Measurements from ENCODE around the gene DTX4.

The DTX4 gene

DNA sequence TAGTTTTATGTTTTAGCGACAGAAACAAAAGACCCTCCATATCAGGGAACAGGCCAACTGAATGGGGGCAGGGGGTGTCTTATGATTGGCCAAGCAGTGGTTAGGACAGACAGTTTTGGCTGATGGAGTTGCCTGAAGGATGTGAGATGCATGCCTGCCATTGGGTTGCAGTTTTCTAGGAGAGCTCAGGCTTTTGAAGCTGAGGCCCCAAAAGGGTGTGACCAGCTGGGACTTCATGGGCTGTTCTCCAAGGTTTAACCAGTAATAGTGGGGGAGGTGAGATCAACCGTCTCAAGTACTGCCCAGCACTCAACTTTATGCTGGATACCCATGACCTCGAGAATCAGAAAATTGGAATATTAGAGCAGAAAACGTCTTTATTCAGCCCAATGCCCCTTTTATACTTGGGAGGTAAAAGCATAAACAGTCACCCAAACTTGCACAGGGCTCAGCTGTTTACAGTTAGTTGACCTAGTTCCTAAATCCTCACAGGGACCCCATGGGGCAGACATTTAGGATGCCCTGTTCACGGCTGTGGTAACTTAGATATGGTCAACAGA is 13.5 kb downstream of the DTX4 start:
- Histone ChIP-seq H3K9ac (ENCODE audit: low read length) (no peak overlapping the region), H3K4me3 (ENCODE audit: low read length) (no peak overlapping the region), H3K9me3 (ENCODE audit: control insufficient read depth, low read depth, low read length) (no peaks in the 10 kb centered on the region), H3K27me3 (ENCODE audit: control insufficient read depth, insufficient read depth, low read length) (no peaks in the 10 kb centered on the region), H3K27ac (ENCODE audit: low read length) (no peak overlapping the region), H3K4me1 (ENCODE audit: control insufficient read depth, low read depth, low read length) (peaks cover 10% of the 10 kb centered on the region), H3K36me3 (ENCODE audit: control insufficient read depth, low read depth, low read length) (peaks cover 24% of the 10 kb centered on the region)

DNA sequence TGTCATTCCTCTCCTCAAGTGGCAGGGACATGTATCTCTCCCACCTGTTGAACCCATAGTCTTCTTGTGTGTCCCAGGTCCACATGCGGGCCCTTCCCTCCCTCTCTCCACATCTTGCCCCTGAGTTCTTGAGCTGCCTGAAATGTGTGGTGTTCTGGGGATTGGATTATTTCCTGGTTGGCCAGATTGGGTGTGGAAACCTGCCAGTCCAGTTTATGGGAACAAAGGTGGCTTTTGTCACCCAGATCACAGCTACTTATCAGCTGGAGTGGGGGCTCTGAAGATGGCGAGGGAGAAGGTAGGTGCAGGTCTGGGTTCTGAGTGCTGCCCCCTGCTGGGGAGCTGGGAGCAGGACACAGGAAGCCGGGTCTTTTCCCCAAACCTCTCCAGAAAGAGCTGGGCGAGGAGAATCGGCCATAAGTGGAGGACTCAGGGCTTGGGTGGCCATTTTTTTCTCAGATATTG is 14.2 kb downstream of the DTX4 start:
- peaks cover 10% of the 10 kb centered on the region for H3K4me1 ChIP-seq (ENCODE audit: control insufficient read depth, low read depth, low read length)
- H3K9ac ChIP-seq (ENCODE audit: low read length): no peak overlapping the region
- no peaks in the 10 kb centered on the region for H3K9me3 ChIP-seq (ENCODE audit: control insufficient read depth, low read depth, low read length)
- no peak overlapping the region for H3K27ac ChIP-seq (ENCODE audit: low read length)
- H3K27me3 ChIP-seq (ENCODE audit: control insufficient read depth, insufficient read depth, low read length): no peaks in the 10 kb centered on the region
- H3K36me3 ChIP-seq (ENCODE audit: control insufficient read depth, low read depth, low read length): peaks cover 30% of the 10 kb centered on the region
- H3K4me3 ChIP-seq (ENCODE audit: low read length): no peak overlapping the region

DNA sequence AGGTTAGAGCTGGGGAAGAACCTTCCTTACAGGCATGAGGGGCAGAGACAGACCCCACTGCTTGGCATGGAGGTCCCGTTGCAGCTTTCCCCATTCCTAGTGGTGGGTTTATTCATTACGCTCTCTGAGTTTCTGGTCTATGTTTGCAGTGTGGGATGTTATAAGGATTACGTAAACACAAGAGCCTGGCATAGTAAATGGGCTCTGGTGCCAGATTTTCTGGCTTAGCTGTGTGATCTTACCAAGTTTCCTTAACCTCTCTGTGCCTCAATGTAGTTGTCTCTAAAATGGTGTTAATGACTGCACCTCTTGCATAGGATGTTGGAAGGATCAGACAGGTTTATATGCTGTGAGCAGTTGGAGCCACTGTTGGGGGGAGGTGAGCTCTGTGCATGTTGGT is 15.1 kb downstream of the DTX4 start:
- Histone ChIP-seq H3K9ac (ENCODE audit: low read length) (no peak overlapping the region), H3K27ac (ENCODE audit: low read length) (no peak overlapping the region), H3K9me3 (ENCODE audit: control insufficient read depth, low read depth, low read length) (no peaks in the 10 kb centered on the region), H3K36me3 (ENCODE audit: control insufficient read depth, low read depth, low read length) (peaks cover 39% of the 10 kb centered on the region), H3K27me3 (ENCODE audit: control insufficient read depth, insufficient read depth, low read length) (no peaks in the 10 kb centered on the region), H3K4me3 (ENCODE audit: low read length) (no peak overlapping the region), H3K4me1 (ENCODE audit: control insufficient read depth, low read depth, low read length) (peaks cover 10% of the 10 kb centered on the region)

DNA sequence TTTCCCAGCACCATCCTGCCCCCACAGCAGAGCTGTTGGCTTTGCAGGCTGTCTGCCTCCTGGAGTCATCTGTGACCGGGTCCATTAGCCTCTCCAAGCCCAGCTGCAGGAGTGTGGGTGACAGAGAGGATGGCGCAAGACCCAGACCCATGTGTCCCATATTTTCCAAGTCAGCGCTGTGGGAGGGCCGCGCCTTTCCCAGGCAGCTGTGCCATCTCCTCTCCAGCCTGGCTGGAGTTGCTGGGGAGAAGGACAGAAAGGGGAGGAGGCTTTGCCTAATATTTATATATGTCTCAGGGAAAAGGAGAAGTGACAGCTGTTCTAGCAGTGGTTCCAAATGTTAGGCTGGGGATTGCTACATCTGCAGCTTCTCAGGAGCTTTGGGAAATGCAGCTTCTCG is 15.7 kb downstream of the DTX4 start:
- Histone ChIP-seq H3K27ac (ENCODE audit: low read length) (no peak overlapping the region), H3K4me3 (ENCODE audit: low read length) (no peak overlapping the region), H3K4me1 (ENCODE audit: control insufficient read depth, low read depth, low read length) (peaks cover 10% of the 10 kb centered on the region), H3K36me3 (ENCODE audit: control insufficient read depth, low read depth, low read length) (peaks cover 44% of the 10 kb centered on the region), H3K9ac (ENCODE audit: low read length) (no peak overlapping the region), H3K27me3 (ENCODE audit: control insufficient read depth, insufficient read depth, low read length) (no peaks in the 10 kb centered on the region), H3K9me3 (ENCODE audit: control insufficient read depth, low read depth, low read length) (no peaks in the 10 kb centered on the region)

DNA sequence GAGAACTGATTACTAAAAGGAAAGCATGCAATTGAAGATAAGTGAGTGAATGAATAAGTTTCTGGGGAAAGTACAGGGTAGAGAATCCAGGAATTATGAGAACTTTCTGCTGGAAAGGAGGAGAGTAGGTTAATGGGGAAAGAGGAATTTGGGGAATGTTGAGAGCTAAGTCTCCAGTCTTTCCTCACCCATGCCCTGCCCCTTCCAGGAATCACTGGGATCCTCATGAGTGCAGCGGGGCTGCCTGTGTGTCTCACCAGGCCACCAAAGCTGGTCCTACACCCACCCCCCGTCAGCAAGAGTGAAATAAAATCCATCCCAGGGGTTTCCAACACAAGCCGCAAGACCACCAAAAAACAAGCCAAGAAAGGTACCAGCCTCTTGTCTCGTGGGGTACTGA is 17.0 kb downstream of the DTX4 start:
- Histone ChIP-seq H3K4me1 (ENCODE audit: control insufficient read depth, low read depth, low read length) (peaks cover 10% of the 10 kb centered on the region), H3K9ac (ENCODE audit: low read length) (no peak overlapping the region), H3K27me3 (ENCODE audit: control insufficient read depth, insufficient read depth, low read length) (no peaks in the 10 kb centered on the region), H3K36me3 (ENCODE audit: control insufficient read depth, low read depth, low read length) (peaks cover 47% of the 10 kb centered on the region), H3K9me3 (ENCODE audit: control insufficient read depth, low read depth, low read length) (no peaks in the 10 kb centered on the region), H3K4me3 (ENCODE audit: low read length) (no peak overlapping the region), H3K27ac (ENCODE audit: low read length) (no peak overlapping the region)

DNA sequence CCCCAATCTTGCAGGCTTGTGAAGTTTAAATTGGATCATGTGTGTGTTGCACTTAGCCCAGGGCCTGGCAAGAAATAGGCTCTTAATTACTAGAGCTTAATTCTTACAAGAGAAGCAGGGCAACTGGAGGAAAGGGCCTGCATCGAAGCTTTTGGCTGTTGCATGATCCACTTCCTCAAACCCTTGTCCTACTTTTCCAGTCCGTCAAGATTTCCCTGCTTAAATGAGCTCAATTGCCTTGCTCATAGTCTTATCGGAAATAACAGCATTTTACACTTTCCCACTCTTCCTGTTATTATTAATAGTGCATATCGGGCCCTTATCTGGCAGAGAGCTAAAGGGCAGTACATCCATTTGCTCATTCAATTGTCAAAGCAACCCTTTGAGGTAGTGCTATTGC is 18.1 kb downstream of the DTX4 start:
- no peaks in the 10 kb centered on the region for H3K27me3 ChIP-seq (ENCODE audit: control insufficient read depth, insufficient read depth, low read length)
- H3K4me1 ChIP-seq (ENCODE audit: control insufficient read depth, low read depth, low read length): peaks cover 6% of the 10 kb centered on the region
- peaks cover 54% of the 10 kb centered on the region for H3K36me3 ChIP-seq (ENCODE audit: control insufficient read depth, low read depth, low read length)
- H3K9me3 ChIP-seq (ENCODE audit: control insufficient read depth, low read depth, low read length): no peaks in the 10 kb centered on the region
- H3K27ac ChIP-seq (ENCODE audit: low read length): no peak overlapping the region
- no peak overlapping the region for H3K4me3 ChIP-seq (ENCODE audit: low read length)
- H3K9ac ChIP-seq (ENCODE audit: low read length): no peak overlapping the region

DNA sequence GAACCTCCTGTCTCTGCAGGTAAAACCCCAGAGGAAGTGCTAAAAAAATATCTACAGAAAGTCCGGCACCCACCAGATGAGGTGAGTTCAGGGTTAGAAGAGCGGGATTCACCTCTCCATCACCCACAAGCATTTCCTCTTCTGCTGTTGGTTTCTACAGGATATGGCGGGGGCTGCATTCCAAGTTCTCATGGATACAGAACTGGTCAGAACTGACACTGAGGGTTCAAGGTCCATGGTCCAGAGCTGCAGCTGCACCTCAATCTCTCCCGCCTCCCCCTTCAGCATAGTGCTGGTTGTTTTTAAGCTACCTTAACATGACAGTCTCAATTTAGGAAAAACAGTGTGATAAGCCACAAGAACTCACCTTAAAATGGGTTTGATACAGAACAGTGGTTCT is 19.2 kb downstream of the DTX4 start:
- H3K27me3 ChIP-seq (ENCODE audit: control insufficient read depth, insufficient read depth, low read length): no peaks in the 10 kb centered on the region
- H3K4me1 ChIP-seq (ENCODE audit: control insufficient read depth, low read depth, low read length): no peaks in the 10 kb centered on the region
- peaks cover 64% of the 10 kb centered on the region for H3K36me3 ChIP-seq (ENCODE audit: control insufficient read depth, low read depth, low read length)
- no peak overlapping the region for H3K4me3 ChIP-seq (ENCODE audit: low read length)
- no peak overlapping the region for H3K9ac ChIP-seq (ENCODE audit: low read length)
- H3K9me3 ChIP-seq (ENCODE audit: control insufficient read depth, low read depth, low read length): no peaks in the 10 kb centered on the region
- no peak overlapping the region for H3K27ac ChIP-seq (ENCODE audit: low read length)

DNA sequence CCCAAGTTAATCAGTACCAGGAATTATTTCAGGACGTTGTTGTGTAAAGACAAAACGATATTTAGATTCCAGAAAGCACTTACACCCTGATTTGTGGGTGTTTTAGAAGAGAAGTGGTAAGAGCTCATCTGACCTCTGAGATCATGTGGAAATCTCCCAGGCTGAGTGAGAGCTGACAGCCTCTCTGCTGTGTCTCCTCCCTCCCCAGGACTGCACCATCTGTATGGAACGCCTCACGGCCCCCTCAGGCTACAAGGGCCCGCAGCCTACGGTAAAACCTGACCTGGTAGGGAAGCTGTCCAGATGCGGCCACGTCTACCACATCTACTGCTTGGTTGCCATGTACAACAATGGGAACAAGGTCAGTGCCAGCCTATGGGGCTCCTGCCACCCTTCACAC is 20.0 kb downstream of the DTX4 start:
- Histone ChIP-seq H3K9me3 (ENCODE audit: control insufficient read depth, low read depth, low read length) (no peaks in the 10 kb centered on the region), H3K4me1 (ENCODE audit: control insufficient read depth, low read depth, low read length) (no peaks in the 10 kb centered on the region), H3K36me3 (ENCODE audit: control insufficient read depth, low read depth, low read length) (peaks cover 72% of the 10 kb centered on the region), H3K9ac (ENCODE audit: low read length) (no peak overlapping the region), H3K27ac (ENCODE audit: low read length) (no peak overlapping the region), H3K27me3 (ENCODE audit: control insufficient read depth, insufficient read depth, low read length) (no peaks in the 10 kb centered on the region), H3K4me3 (ENCODE audit: low read length) (no peak overlapping the region)

DNA sequence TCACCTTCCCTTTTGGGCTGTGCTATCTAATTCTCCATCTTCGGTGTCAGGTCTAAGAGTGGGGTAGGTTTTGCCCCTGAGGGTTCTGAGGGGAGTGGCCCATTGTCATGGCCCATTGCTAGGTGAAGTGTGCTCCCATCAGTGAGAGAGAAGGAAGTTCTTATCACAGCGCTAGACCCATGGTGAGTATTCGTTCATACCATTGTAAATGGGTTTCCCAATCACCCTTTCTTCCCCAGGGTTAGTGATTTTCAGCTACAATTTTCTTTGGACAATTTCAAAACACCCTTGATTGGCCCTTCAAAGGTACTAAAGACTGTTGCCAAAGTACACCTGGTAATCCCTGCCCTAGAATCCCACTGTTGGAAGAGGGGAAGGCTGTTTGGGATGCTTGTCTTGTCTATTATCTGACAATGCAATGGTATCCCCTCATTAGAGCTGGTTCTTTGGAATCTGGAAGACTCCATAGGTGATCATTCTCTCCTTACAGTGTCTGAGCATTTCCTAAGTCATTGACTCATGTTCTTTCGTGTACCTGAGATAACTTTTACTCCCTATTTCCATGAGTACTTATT is 20.6 kb downstream of the DTX4 start:
- Histone ChIP-seq H3K27me3 (ENCODE audit: control insufficient read depth, insufficient read depth, low read length) (no peaks in the 10 kb centered on the region), H3K4me3 (ENCODE audit: low read length) (no peak overlapping the region), H3K4me1 (ENCODE audit: control insufficient read depth, low read depth, low read length) (no peaks in the 10 kb centered on the region), H3K27ac (ENCODE audit: low read length) (no peak overlapping the region), H3K9ac (ENCODE audit: low read length) (no peak overlapping the region), H3K9me3 (ENCODE audit: control insufficient read depth, low read depth, low read length) (no peaks in the 10 kb centered on the region), H3K36me3 (ENCODE audit: control insufficient read depth, low read depth, low read length) (peaks cover 75% of the 10 kb centered on the region)

DNA sequence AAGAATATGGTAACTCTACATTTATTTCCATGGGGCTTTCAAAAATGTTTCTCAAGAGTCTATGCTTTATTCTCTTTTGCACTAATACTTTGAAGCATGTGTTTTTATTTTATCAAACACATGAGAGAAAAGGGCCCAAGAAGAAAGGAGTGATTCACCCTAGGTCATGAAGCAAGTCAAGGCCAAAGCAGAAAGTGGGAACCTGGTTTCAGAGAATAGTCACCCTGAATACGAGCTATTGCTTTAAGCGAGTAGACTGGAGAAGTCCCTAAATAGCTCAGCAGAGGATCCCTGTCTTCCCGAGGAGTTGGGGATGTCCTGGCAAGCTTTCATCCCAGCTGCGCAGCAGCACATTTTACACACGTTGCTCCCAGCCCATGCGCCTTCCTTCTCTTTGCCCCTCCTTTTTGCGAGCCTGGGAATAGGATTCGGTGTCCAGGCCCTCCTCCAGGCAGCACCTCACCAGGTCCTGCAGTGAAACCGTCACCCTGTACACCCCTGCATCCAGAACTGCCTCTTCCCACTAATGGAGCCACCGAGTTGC is 21.7 kb downstream of the DTX4 start:
- no peaks in the 10 kb centered on the region for H3K27me3 ChIP-seq (ENCODE audit: control insufficient read depth, insufficient read depth, low read length)
- no peaks in the 10 kb centered on the region for H3K9me3 ChIP-seq (ENCODE audit: control insufficient read depth, low read depth, low read length)
- no peak overlapping the region for H3K27ac ChIP-seq (ENCODE audit: low read length)
- no peaks in the 10 kb centered on the region for H3K4me1 ChIP-seq (ENCODE audit: control insufficient read depth, low read depth, low read length)
- no peak overlapping the region for H3K9ac ChIP-seq (ENCODE audit: low read length)
- H3K36me3 ChIP-seq (ENCODE audit: control insufficient read depth, low read depth, low read length): peaks cover 78% of the 10 kb centered on the region
- no peak overlapping the region for H3K4me3 ChIP-seq (ENCODE audit: low read length)

DNA sequence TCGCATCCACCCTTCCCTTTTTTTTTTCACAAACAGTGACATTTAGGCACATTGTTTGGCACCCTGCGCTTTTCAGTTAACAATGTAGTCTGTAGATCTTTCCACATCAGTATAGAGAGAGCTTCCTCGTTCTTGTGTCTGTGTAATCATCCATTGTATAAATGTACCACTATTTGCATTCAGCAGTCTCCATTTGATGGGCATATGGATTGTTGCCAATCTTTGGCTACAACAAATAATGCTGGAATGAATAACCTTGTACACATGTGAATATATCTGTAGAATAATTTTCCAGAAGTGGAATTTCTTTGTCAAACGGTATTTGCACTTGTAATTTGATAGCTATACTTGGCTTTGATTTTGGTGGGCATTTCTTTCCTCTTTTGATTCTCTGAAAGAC is 23.7 kb downstream of the DTX4 start:
- Histone ChIP-seq H3K4me3 (ENCODE audit: low read length) (no peak overlapping the region), H3K4me1 (ENCODE audit: control insufficient read depth, low read depth, low read length) (no peaks in the 10 kb centered on the region), H3K9me3 (ENCODE audit: control insufficient read depth, low read depth, low read length) (no peaks in the 10 kb centered on the region), H3K27ac (ENCODE audit: low read length) (no peak overlapping the region), H3K27me3 (ENCODE audit: control insufficient read depth, insufficient read depth, low read length) (no peaks in the 10 kb centered on the region), H3K36me3 (ENCODE audit: control insufficient read depth, low read depth, low read length) (peaks cover 78% of the 10 kb centered on the region), H3K9ac (ENCODE audit: low read length) (no peak overlapping the region)

DNA sequence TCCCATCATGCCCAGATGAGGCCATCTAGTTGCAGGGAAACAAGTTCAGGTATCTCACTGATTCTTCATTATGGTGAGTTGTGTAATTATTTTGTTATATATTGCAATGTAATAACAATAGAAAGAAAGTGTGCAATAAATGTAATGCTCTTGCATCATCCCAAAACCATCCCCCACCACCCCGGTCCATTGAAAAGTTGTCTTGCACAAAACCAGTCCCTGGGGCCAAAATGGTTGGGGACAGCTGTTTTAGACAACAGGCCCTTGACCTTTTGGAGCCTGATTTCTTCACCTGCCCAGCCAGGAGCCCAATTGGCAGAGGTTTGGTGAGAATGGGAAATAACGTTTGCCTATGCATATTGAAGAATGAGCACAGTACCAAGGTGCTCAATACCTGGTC is 24.8 kb downstream of the DTX4 start:
- Histone ChIP-seq H3K27me3 (ENCODE audit: control insufficient read depth, insufficient read depth, low read length) (no peaks in the 10 kb centered on the region), H3K4me3 (ENCODE audit: low read length) (no peak overlapping the region), H3K9me3 (ENCODE audit: control insufficient read depth, low read depth, low read length) (no peaks in the 10 kb centered on the region), H3K27ac (ENCODE audit: low read length) (no peak overlapping the region), H3K4me1 (ENCODE audit: control insufficient read depth, low read depth, low read length) (no peaks in the 10 kb centered on the region), H3K9ac (ENCODE audit: low read length) (no peak overlapping the region), H3K36me3 (ENCODE audit: control insufficient read depth, low read depth, low read length) (peaks cover 70% of the 10 kb centered on the region)

All from iPS-18a (cell line).